GM19397 (cell line): ENCODE measurements around the gene KIF17.
"Not testable (repeated sequence)": the region's sequence is repeated elsewhere in the genome, so short reads cannot be mapped to it uniquely, and the experiment has no call there.

Experiments
- ATAC-seq: cut with Tn5 transposase; IDR thresholded peaks from one replicate; pipeline ENCODE4 v1.9.1; 2021; ENCODE audit warnings: mild to moderate bottlenecking, moderate library complexity; ENCODE audit not compliant: unreplicated experiment

Gene KIF17

DNA sequence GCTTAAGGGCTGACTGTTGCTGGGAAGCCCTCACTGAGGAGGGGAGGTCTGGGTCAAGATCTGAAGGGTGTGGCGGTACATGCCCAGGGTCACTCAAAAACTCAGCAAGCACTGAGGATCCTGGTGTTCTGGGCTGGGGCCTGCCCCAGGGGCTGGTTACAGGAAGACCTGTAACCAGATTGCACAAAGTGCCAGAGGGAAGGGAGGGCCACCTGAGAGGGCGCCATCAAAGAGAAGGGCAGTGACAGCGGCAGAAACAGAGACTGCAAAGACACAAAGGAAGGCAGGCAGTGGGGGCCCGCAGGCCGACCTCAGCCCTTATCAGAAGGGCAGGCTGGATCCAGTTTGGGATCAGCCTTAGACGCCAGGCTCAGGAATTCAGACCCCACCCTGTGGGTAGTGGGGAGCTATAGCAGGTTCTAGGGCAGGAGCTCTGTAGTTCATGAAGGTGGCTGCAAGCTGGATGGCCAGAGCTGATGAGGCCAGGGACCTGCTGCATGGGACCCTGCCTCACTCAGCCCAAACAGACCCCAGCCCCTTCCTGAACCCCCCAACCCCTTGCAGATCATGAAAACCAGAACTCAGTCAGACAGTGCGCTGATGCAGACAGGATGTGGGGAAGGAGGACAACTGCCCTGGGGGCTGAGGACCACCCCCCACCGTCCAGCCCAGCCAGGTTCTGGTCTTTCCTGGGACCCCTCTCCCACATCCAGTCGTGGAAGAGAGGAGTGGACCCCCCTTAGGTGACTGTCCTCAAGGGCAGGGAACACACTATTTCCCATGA is 10.8 kb upstream of the KIF17 start:
- ATAC-seq, result no peak

GRCh38 chr1:20727746-20728316 is 10.0 kb upstream of the KIF17 start:
- ATAC-seq, result no peak

DNA sequence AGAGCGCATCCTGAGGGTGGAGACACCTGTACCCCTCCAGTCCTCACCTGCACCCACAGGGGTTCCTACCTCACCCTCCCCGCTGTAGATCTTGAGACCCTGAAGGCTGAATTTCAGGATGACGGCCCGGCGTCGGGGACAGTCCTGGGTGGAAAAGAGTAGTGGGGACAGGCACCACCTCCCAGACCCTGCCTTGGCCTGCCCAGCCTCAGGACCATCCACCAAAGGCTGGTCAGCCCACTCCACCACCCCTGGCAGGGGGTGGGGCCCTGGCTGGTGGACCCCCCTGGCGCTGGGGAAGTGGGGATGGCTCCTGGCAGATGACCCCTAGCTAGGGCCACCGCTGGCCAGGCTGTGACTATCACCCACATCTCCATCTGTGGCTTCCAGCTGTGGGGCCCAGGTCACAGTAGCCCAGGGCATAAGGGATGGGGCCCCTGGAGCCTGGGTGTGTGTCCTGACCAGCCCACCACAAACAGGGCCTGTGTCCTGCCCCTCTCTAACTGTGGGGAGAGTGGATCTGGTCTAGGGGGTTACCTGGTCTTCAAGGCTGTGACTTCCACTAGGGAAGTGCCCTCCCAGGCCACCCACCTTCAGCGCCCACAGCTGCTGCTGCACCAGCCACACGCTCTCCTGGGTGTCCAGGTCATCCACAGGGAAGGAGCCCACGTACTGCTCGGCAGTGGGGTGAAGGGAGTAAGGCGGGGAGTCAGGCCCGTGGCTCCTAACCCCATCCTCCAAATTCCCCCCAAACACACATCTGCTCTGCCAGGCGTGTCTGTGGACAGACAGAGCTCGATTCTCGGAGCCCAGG is 9.3 kb upstream of the KIF17 start:
- ATAC-seq, result no peak

DNA sequence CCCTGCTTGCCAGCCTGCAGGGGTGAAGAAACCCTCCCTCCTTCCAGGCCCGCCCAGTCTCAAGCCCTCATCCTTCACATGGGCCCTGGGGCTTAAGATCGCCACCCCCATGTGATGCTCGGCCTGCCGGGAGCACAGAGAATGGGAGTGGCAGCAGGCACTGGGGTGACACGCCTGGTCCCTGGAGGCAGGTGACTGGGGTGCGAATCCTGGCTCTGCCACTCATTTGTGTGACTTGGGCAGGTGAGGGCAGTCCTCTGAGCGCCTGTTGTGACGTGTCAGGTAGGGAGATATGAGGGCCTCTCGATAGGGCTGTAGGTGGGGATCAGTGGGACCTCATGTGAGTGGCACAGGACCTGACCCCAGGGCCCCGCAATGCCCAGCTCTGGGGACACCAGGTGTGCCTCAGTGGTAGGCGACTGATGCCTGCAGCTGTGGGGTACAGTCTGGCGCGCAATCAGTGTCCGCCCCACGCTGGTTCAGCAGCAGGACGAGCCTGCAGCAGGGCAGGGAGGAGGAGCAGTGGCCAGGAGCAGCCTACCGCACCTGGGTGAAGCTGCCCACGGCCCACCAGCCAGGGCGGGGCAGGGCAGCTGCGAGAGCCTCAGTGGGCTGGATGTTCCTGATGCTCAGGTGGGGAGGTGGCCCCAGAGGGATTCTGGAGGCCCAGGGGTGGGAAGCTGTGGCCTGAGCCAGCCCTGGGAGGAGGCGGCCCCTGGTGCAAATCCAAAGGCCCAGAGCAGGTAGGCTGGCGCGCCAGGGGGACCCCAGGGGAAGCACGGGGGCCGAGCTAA is 8.5 kb upstream of the KIF17 start:
- no peak for ATAC-seq

GRCh38 chr1:20725189-20726117 is 7.6 kb upstream of the KIF17 start:
- no peak for ATAC-seq

GRCh38 chr1:20724364-20725188 is 6.8 kb upstream of the KIF17 start:
- ATAC-seq, result no peak

GRCh38 chr1:20723537-20724363 is 5.9 kb upstream of the KIF17 start:
- no peak for ATAC-seq

DNA sequence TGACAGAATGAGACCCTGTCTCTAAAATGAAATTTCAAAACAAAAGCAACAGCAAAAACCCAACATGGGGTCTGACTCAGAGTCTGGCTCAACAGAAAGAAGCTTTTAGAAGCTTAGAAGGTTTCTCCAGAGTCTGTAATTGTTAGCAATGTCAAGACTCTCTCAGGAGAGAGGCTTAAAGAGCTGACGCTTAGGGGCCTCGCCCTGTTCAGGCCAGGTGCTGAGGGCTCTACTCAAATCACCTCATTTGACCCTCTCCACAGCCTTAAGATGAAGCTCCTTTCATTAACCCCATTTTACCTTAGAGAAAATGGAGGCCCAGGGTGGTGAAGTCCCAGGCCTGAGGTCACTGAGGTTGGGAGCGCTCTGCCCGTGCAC is 5.3 kb upstream of the KIF17 start:
- no peak for ATAC-seq

- no peak for ATAC-seq
Measured at GRCh38 chr1:20721117-20722061, 3.6 kb upstream of the KIF17 start.

DNA sequence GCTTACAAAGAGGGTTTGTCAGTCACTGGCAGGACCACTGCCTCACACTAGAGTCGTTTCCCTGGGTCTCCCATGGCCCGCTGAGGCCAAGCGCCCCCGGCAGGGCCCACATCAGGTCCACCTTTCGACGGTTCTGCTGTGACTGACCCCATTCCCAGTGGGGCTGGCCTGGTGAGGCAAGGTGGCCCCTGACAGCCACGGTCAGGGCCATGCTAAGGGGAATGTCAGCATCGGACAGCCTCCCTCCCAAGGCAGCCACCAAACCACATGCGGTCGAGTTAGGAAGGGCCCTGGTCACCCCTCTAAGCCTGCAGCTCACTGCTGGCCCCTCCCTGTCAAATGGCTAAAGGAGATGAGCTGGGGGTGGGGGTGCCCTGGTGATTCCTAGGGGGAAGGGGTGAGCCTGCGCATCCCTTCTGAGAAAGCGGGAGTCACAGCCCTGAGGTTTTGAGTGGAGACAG is 2.9 kb upstream of the KIF17 start:
- no peak for ATAC-seq

GRCh38 chr1:20719871-20720620 is 2.2 kb upstream of the KIF17 start:
- no peak for ATAC-seq

GRCh38 chr1:20719261-20719660 is 1.5 kb upstream of the KIF17 start:
- no peak for ATAC-seq

DNA sequence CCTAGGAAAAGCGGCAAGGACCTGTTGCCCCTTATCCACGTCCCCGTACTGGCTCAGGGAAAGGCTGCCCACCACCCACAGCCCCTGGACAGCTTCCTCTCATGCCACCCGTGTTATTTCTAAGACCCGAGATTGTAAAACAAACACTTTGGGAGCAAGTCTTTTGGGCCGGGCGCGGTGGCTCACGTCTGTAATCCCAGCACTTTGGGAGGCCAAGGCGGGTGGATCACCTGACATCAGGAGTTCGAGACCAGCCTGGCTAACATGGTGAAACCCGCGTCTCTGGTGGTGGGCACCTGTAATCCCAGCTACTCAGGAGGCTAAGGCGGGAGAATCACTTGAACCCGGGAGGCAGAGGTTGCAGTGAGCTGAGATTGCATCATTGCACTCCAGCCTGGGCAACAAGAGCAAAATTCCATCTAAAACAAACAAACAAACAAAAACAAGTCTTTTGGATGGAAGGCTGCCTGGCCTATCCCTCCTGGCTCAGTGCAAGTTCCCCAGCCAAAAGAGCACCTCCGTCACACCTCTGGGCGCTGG is 606 bp upstream of the KIF17 start:
- not testable (repeated sequence) for ATAC-seq

DNA sequence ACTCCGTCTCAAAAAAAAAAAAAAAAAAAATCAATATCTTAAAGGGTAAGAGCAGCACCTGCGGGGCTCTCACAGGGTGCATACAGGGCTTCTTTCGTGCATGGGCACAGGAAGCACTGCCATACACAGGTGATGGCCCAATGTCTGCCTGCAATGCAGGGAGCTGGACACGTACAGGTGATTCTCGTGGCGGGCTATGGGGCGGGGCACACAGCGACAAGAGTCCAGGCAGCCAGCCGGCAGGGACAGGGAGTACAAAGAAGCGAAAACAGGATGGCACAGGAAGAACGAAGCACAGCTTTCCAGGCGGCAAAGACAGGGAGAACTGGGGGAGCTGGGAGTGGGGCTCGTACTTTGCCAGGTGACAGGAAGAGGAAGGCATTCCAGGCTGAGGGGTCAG is 1.6 kb downstream of the KIF17 start:
- no peak for ATAC-seq

DNA sequence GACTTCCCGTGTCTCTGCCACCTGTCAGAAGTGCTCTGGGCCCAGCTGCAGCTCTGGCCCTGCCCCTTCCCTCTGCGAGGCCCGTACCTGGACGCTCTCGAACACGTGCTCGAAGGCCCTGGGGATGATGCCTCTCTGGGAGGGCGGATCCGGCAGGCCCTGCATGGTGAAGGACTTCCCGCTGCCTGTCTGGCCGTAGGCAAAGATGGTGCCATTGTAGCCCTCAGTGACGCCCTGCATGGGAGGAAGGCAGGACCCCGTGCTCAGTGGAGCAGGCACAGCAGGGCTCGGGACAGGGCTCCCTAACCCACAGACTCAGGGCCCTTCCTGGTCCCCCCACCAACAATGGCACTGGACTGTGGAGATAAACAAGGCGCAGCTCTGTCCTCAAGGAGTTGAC is 2.4 kb downstream of the KIF17 start:
- ATAC-seq, result no peak

GRCh38 chr1:20713440-20713839 is 4.4 kb downstream of the KIF17 start:
- no peak for ATAC-seq
